ENCODE measurements around the gene GTF3C6.

GTF3C6 gene

GRCh38 chr6:110958329-110959192, at the start of gene GTF3C6 (continued):
- no peak for TF ChIP-seq ZNF311 (tag by site-specific recombination; IDR thresholded peaks at IDR 0.05; ENCODE audit: borderline replicate concordance)
- TF ChIP-seq ZNF510 (tag by site-specific recombination; IDR thresholded peaks at IDR 0.05; ENCODE audit: insufficient replicate concordance): no peak
- no peak for TF ChIP-seq ZNF37A (tag by site-specific recombination; IDR thresholded peaks at IDR 0.05)
- 0 out of 2 replicates have a peak, but pooled peaks have one; percentile 36 for TF ChIP-seq IKZF3 (tag by site-specific recombination; IDR thresholded peaks at IDR 0.05)
- no peak for TF ChIP-seq ATF2 (tag by site-specific recombination; IDR thresholded peaks at IDR 0.05; ENCODE audit: low read depth)
- no peak for TF ChIP-seq RBAK (tag by site-specific recombination; IDR thresholded peaks at IDR 0.05)
- TF ChIP-seq ZNF624 (tag by site-specific recombination; IDR thresholded peaks at IDR 0.05): no peak
- TF ChIP-seq ZSCAN18 (tag by site-specific recombination; IDR thresholded peaks at IDR 0.05): no peak
- no peak for TF ChIP-seq ZNF132 (tag by site-specific recombination; IDR thresholded peaks at IDR 0.05; ENCODE audit: borderline replicate concordance)
- TF ChIP-seq ZNF837 (tag by site-specific recombination; IDR thresholded peaks at IDR 0.05): no peak
- TF ChIP-seq ZNF138 (tag by site-specific recombination; IDR thresholded peaks at IDR 0.05; ENCODE audit: borderline replicate concordance): no peak
- no peak for TF ChIP-seq ZNF549 (tag by site-specific recombination; IDR thresholded peaks at IDR 0.05)
- TF ChIP-seq ZNF148 (tag by site-specific recombination; IDR thresholded peaks at IDR 0.05; ENCODE audit: borderline replicate concordance): no peak
- no peak for TF ChIP-seq PRDM2 (tag by site-specific recombination; IDR thresholded peaks at IDR 0.05; ENCODE audit: borderline replicate concordance)
- TF ChIP-seq ZFP41 (tag by site-specific recombination; IDR thresholded peaks at IDR 0.05; ENCODE audit: borderline replicate concordance): no peak
- no peak for TF ChIP-seq ZNF416 (tag by site-specific recombination; IDR thresholded peaks at IDR 0.05)
- 0 out of 2 replicates have a peak, but pooled peaks have one; percentile 55 for TF ChIP-seq ZSCAN23 (tag by site-specific recombination; IDR thresholded peaks at IDR 0.05)
- TF ChIP-seq ZNF2 (tag by site-specific recombination; IDR thresholded peaks at IDR 0.05): peak; percentile 97
- TF ChIP-seq ZNF623 (tag by site-specific recombination; IDR thresholded peaks at IDR 0.05): no peak
- TF ChIP-seq ZNF335 (tag by site-specific recombination; conservative IDR thresholded peaks at IDR 0.05): peak; percentile 96
- TF ChIP-seq KLF10 (tag by site-specific recombination; IDR thresholded peaks at IDR 0.05): no peak
- no peak for TF ChIP-seq ZNF768 (tag by site-specific recombination; IDR thresholded peaks at IDR 0.05)
- TF ChIP-seq ZSCAN30 (tag by site-specific recombination; IDR thresholded peaks at IDR 0.05): 0 out of 2 replicates have a peak, but pooled peaks have one; percentile 26
- TF ChIP-seq ZNF580 (tag by site-specific recombination; IDR thresholded peaks at IDR 0.05): peak; percentile 62
- TF ChIP-seq ZNF777 (tag by site-specific recombination; IDR thresholded peaks at IDR 0.05; ENCODE audit: borderline replicate concordance): no peak
- TF ChIP-seq GLI2 (tag by site-specific recombination; IDR thresholded peaks at IDR 0.05; ENCODE audit: borderline replicate concordance, low read depth): no peak
- 0 out of 2 replicates have a peak, but pooled peaks have one; percentile 63 for TF ChIP-seq ZNF792 (tag by site-specific recombination; IDR thresholded peaks at IDR 0.05)
- TF ChIP-seq ZNF354C (tag by site-specific recombination; IDR thresholded peaks at IDR 0.05; ENCODE audit: borderline replicate concordance, low read depth): no peak
